Measurements from ENCODE around the gene DET1.

DNA sequence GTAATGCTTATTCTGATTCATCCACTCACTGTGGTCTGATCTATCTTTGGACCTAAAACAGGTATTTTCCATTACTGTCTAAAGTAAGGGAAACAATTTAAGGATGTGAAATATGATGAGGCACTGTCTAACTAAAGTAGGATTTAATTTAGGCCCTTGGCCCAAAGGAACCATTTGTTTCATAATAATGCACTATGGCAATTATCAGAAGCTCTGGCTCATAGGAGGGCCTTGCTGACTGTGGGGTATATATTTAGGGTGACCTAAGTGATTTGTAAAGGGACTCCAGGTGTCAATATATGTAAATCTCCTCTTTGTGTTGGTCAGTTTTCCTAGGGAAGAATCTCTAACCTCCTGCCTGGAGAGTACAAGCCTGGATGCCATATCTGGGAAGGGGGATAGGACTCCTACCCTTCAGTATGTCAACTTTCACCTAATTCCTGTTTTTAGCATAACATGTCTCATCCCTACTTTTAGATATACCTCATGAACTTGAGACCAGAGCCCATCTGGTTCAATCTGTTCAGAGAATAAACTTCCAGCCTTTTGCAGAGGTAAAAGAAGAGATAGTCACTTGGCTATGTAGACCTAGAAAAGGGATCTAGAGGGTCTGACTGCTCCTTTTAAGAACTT lies 20.1 kb downstream of the DET1 start:
- no peak for TF ChIP-seq CTCF (IDR thresholded peaks at IDR 0.05; ENCODE audit: low read depth, low read length, poor library complexity, severe bottlenecking)
- no peak for TF ChIP-seq EZH2phosphoT487 (IDR thresholded peaks at IDR 0.05; ENCODE audit: borderline replicate concordance, low read length)
